OCI-LY1 (cell line): ENCODE results near the gene KCNMA1.

ENCODE experiments used
- CTCF ChIP-seq: fragments of 200-600 bp; sonication (generic), shearing (Covaris generic); IDR thresholded peaks from 2 replicates; pipeline ENCODE4 v1.5.1; 2017; ENCODE audit warnings: mild to moderate bottlenecking, antibody characterized with exemption, low read length, moderate library complexity, mixed read lengths
- EZH2 ChIP-seq: fragments of 200-600 bp; sonication (generic), shearing (Covaris generic); IDR thresholded peaks from 2 replicates; pipeline ENCODE4 v1.8.0; 2017; ENCODE audit warnings: borderline replicate concordance, mixed run types, mild to moderate bottlenecking, antibody characterized with exemption, low read length, moderate library complexity, mixed read lengths

GRCh38 chr10:77400033-77400432, 237.6 kb downstream of the KCNMA1 start:
- TF ChIP-seq EZH2 (no peak), CTCF (no peak)
